Neural cell (in vitro differentiated cells): ENCODE results near the gene PIK3R3.

Experiments used
- EP300 ChIP-seq: fragments of 450-650 bp; conservative IDR thresholded peaks from 2 replicates; pipeline ENCODE4 v1.6.1; 2014; ENCODE audit warnings: antibody characterized with exemption, mild to moderate bottlenecking, moderate library complexity; ENCODE audit not compliant: poor library complexity, severe bottlenecking
- EZH2 ChIP-seq: fragments of 200-600, 300-800 bp; shearing (Covaris generic), sonication (generic); IDR thresholded peaks from 2 replicates; pipeline ENCODE4 v1.6.1; 2014; ENCODE audit warnings: antibody characterized with exemption, low read length, borderline replicate concordance, mild to moderate bottlenecking; ENCODE audit not compliant: insufficient read depth, poor library complexity, severe bottlenecking
- MXI1 ChIP-seq: fragments of 450-650 bp; conservative IDR thresholded peaks from 2 replicates; pipeline ENCODE4 v1.6.1; 2014; ENCODE audit warnings: antibody characterized with exemption, mild to moderate bottlenecking; ENCODE audit not compliant: poor library complexity, severe bottlenecking
- POLR2AphosphoS5 ChIP-seq: IDR thresholded peaks from 2 replicates; pipeline ENCODE4 v1.6.1; 2012
- RAD21 ChIP-seq: fragments of 450-650 bp; conservative IDR thresholded peaks from 2 replicates; pipeline ENCODE4 v1.6.1; 2014; ENCODE audit warnings: antibody characterized with exemption, mild to moderate bottlenecking, moderate library complexity
- SMC3 ChIP-seq: fragments of 450-650 bp; conservative IDR thresholded peaks from 2 replicates; pipeline ENCODE4 v1.6.1; 2014; ENCODE audit warnings: antibody characterized with exemption, mild to moderate bottlenecking, moderate library complexity; ENCODE audit not compliant: poor library complexity
- TAF1 ChIP-seq: IDR thresholded peaks from 2 replicates; pipeline ENCODE4 v1.6.1; 2012; ENCODE audit warnings: low read depth
- TF ChIP-seq, protein P1 (sequence below): fragments of 450-650 bp; IDR thresholded peaks from 2 replicates; pipeline ENCODE4 v1.5.1; 2014; ENCODE audit warnings: antibody characterized with exemption, mild to moderate bottlenecking, moderate library complexity; ENCODE audit not compliant: poor library complexity, severe bottlenecking
- TF ChIP-seq, protein P2 (sequence below): IDR thresholded peaks from 2 replicates; pipeline ENCODE4 v1.6.1; 2012; ENCODE audit warnings: borderline replicate concordance

- TF ChIP-seq SMC3 (no peak), POLR2AphosphoS5 (no peak), EZH2 (no peak), RAD21 (no peak), EP300 (no peak), TAF1 (no peak), MXI1 (no peak)
- TF ChIP-seq, protein P1, sequence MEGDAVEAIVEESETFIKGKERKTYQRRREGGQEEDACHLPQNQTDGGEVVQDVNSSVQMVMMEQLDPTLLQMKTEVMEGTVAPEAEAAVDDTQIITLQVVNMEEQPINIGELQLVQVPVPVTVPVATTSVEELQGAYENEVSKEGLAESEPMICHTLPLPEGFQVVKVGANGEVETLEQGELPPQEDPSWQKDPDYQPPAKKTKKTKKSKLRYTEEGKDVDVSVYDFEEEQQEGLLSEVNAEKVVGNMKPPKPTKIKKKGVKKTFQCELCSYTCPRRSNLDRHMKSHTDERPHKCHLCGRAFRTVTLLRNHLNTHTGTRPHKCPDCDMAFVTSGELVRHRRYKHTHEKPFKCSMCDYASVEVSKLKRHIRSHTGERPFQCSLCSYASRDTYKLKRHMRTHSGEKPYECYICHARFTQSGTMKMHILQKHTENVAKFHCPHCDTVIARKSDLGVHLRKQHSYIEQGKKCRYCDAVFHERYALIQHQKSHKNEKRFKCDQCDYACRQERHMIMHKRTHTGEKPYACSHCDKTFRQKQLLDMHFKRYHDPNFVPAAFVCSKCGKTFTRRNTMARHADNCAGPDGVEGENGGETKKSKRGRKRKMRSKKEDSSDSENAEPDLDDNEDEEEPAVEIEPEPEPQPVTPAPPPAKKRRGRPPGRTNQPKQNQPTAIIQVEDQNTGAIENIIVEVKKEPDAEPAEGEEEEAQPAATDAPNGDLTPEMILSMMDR: no peak
- TF ChIP-seq, protein P2, sequence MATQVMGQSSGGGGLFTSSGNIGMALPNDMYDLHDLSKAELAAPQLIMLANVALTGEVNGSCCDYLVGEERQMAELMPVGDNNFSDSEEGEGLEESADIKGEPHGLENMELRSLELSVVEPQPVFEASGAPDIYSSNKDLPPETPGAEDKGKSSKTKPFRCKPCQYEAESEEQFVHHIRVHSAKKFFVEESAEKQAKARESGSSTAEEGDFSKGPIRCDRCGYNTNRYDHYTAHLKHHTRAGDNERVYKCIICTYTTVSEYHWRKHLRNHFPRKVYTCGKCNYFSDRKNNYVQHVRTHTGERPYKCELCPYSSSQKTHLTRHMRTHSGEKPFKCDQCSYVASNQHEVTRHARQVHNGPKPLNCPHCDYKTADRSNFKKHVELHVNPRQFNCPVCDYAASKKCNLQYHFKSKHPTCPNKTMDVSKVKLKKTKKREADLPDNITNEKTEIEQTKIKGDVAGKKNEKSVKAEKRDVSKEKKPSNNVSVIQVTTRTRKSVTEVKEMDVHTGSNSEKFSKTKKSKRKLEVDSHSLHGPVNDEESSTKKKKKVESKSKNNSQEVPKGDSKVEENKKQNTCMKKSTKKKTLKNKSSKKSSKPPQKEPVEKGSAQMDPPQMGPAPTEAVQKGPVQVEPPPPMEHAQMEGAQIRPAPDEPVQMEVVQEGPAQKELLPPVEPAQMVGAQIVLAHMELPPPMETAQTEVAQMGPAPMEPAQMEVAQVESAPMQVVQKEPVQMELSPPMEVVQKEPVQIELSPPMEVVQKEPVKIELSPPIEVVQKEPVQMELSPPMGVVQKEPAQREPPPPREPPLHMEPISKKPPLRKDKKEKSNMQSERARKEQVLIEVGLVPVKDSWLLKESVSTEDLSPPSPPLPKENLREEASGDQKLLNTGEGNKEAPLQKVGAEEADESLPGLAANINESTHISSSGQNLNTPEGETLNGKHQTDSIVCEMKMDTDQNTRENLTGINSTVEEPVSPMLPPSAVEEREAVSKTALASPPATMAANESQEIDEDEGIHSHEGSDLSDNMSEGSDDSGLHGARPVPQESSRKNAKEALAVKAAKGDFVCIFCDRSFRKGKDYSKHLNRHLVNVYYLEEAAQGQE: no peak
Observed at GRCh38 chr1:45998020-45998617, 134.3 kb downstream of the PIK3R3 start.
